Measurements from ENCODE around the gene LPGAT1.
"Not testable (repeated sequence)": the region's sequence is repeated elsewhere in the genome, so short reads cannot be mapped to it uniquely, and the experiment has no call there.

Gene LPGAT1

DNA sequence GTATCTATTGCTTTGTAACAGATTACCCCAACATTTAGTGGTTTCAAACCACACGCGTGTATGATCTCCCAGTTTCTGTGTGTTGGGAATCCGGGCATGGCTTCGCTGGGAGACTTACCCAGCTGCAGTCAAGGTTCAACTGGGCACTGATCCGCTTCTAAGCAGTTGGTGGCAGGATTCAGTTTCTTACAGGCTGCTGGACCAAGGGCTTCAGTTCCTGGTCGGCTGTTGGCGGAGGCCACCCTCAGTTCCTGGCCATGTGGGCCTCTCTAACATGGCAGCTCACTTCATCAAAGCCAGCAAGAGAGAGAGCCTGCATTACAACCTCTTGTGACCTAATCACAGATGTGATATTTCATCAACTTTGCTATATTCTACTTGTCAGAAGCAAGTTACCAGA lies 101.3 kb downstream of the LPGAT1 start:
- TF ChIP-seq, protein P1, sequence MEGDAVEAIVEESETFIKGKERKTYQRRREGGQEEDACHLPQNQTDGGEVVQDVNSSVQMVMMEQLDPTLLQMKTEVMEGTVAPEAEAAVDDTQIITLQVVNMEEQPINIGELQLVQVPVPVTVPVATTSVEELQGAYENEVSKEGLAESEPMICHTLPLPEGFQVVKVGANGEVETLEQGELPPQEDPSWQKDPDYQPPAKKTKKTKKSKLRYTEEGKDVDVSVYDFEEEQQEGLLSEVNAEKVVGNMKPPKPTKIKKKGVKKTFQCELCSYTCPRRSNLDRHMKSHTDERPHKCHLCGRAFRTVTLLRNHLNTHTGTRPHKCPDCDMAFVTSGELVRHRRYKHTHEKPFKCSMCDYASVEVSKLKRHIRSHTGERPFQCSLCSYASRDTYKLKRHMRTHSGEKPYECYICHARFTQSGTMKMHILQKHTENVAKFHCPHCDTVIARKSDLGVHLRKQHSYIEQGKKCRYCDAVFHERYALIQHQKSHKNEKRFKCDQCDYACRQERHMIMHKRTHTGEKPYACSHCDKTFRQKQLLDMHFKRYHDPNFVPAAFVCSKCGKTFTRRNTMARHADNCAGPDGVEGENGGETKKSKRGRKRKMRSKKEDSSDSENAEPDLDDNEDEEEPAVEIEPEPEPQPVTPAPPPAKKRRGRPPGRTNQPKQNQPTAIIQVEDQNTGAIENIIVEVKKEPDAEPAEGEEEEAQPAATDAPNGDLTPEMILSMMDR (conservative IDR thresholded peaks at IDR 0.05; ENCODE audit: low read depth, low read length), result no peak
- DNase-seq (ENCODE audit: low read depth), result no peak
- no peak overlapping the region for H3K4me3 ChIP-seq (ENCODE audit: low read length)

DNA sequence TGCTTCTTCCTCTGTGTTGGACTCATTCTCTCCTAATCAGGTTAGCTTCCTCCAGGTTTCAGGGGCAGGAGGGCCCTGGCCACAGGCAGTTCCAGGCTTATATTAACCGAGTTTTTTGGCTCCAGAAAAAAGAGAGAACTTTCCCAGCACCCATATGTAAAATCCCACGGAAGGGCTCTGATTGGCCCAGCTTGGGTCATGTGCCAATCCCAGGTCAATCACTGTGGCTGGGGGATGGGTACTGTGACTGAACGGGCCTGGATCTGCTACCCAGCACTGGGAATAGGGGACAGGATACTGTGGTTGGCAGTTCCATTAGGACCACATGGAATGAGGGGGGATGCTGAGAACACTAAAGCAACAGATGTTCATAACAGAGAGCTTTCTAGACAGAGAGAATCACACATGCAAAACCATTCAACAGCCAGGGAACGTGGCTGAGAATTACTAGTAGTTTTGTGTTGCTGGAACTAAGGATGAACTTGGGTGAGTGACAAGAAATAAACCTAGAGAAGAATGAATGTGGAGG lies 104.0 kb downstream of the LPGAT1 start:
- H3K4me3 ChIP-seq (ENCODE audit: low read length), result no peak overlapping the region
- TF ChIP-seq, protein P1 (conservative IDR thresholded peaks at IDR 0.05; ENCODE audit: low read depth, low read length), result no peak
- DNase-seq (ENCODE audit: low read depth), result no peak

DNA sequence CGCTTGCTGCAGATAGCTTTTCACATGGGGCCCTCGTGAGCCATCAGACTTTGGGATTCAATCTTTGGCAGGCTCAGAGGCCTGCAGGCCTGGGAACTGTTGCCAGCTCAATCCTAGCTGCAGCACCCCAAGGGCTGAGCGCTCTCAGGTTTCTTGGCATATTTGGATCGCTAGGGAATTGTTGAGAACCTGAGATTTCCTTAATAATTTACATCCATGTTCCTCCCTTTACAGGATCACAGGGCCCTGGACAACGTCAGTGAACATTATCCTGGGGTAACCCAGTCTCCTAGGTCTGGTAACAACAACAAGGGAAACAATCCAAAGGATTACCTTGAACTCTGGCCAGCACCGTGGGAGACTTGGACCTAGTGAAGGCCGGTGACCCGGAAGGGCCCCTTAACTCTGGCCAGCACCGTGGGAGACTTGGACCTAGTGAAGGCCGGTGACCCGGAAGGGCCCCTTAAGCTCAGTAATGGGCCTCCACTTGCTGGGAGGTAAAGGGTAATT lies 105.8 kb downstream of the LPGAT1 start:
- H3K4me3 ChIP-seq (ENCODE audit: low read length), result no peak overlapping the region
- TF ChIP-seq, protein P1 (conservative IDR thresholded peaks at IDR 0.05; ENCODE audit: low read depth, low read length), result no peak
- DNase-seq (ENCODE audit: low read depth), result peak; percentile 87

DNA sequence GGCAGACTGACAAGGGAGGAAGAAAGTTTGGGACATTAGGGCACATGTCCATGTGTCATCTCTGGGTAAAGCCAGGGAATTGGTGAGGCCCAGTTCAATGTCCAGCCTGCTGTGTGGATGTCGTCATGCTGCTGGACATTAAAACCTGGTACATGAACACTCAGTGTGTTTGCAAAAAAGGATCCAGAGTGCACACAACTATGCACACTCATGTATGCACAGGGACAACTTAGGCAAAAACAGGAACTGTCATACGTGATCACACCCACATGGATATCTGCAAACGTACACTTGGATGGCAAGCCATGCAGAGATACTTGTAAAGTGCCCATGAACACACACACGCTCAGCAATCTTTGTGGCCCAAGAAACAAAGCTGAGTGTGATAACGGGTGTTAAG lies 107.3 kb downstream of the LPGAT1 start:
- H3K4me3 ChIP-seq (ENCODE audit: low read length), result no peak overlapping the region
- TF ChIP-seq, protein P1 (conservative IDR thresholded peaks at IDR 0.05; ENCODE audit: low read depth, low read length), result no peak
- no peak for DNase-seq (ENCODE audit: low read depth)

DNA sequence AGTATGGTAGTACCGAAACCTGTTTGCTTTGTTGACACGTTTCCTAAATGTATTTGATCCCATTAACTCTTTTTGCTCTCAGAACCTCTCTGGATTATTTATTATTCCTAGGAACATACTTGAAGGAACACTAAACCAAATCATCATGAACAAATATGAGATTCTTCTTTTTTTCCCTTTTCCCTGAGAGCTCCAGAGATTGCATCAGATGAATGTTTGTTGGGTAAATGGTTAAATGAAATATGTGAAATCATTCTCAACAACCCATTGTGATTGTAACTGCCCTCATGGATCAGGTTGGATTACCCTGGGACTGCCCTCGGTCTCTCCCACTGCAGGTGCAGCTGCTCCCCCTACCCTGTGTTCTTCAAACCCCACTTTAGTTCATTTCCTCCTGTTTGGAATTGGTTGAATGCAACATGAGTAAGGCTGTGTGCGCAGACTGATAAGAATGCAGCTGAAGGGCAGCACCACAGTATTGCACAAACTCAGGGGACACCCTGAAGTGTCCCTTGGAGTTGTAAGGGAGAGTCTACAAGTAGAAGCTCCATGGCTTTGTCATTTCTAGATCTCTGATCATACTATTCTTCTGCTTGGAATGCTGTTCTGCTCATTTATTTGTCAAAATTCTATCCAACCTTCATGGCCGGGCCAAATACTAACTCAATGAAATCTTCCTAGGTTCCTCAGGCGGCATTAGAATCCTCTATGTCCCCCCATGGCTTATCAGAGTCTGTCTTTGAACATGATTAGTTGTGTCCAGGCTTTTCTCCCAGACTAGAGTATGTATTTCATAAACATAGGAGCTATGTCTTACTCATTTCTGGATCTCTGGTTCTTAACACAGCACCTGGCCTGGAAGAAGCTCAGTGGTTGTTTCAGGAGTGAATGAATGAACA lies 108.0 kb downstream of the LPGAT1 start:
- no peak overlapping the region for H3K4me3 ChIP-seq (ENCODE audit: low read length)
- TF ChIP-seq, protein P1 (conservative IDR thresholded peaks at IDR 0.05; ENCODE audit: low read depth, low read length), result no peak
- no peak for DNase-seq (ENCODE audit: low read depth)

DNA sequence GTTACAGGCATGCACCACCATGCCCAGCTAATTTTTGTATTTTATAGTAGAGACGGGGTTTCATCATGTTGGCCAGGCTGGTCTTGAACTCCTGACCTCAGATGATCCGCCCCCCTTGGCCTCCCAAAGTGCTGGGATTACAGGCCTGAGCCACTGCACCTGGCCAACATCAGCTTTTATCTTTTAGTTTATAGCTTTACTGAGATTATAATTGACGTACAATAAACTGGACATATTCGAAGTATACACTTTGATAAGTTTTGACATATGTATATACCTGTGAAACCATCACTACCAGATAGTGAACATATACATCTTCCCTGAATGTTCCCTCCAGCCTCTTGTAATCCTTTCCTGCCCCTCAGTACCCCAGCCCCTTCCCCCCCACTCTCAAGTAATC lies 114.0 kb downstream of the LPGAT1 start:
- not testable (repeated sequence) for DNase-seq (ENCODE audit: low read depth); H3K4me3 ChIP-seq (ENCODE audit: low read length)

DNA sequence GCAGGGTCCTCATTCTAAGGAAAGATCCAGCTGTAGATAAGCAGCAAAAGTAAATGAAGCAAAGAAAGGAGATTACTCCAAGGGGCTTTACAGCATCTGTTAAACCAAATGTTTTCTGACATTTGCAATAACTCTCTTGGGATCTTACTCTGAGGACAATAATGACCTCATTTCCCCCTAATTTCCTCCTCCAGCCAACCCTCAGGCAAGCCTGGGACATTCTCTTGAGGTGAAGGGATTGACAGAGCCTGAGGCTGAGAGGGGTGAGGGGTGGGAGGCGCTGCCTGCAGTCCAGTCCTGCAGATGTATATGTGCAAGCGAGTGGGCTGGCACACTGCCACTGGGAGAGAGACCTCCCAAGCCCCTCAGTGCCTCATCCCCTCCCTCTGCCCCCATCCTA lies 114.6 kb downstream of the LPGAT1 start:
- TF ChIP-seq, protein P1 (conservative IDR thresholded peaks at IDR 0.05; ENCODE audit: low read depth, low read length), result no peak
- DNase-seq (ENCODE audit: low read depth), result no peak
- no peak overlapping the region for H3K4me3 ChIP-seq (ENCODE audit: low read length)
